ENCODE results near the gene TRAPPC14. TPM values are rescaled to one million over a fixed set of nuclear protein-coding genes. Genes with fewer than 3 reads are reported as not detected.

The TRAPPC14 gene
- total and polyA plus RNA-seq, 2 of the 8 experiments (the other 6 are each of a cell fraction or from before 2014, with no cell fraction given) = 11.9 to 22.1 TPM

DNA sequence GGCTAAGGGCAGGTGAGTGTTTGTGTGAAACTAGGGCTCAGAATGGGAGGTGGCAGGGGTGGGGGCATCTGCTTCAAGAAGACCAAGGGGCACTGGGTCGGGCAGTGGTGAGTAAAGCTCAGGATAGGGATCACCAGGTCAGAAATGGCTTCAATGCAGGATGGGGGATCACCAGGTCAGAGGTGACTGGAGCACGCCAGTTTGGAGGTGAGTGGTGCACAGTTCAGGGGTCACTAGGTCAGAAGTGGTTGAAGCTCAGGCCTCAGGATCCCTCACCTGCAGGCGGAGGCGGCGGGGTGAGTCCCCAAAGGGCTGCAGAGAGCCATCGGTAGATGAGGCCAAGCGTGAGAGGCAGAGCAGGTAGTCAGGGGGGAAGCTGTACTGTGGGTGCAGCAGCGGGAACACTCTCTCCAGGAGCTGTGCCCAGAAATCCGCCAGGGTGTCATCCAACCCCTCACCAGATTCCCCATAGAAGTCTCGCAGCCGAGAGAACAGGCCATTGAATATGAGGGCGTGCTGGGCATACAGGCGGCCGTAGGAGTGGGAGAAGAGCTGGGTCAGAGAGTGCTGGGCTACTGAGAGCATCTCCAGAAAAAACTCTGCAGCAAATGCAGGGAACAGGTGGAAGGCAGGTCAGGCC lies 16.9 kb upstream of the TRAPPC14 start:
- H4K8ac ChIP-seq (ENCODE audit: extremely low read depth, insufficient read depth, low read length) = peak overlapping the region; percentile 58; the same call in 1 of the 2 replicates
- H3K9ac ChIP-seq (replicated peaks in 1 of 4; ENCODE audit: extremely low read depth in 1 of 4, low read depth in 3 of 4, low read length in 3 of 4) = no peak overlapping the region; a peak in 1 of 7 replicates
- H3K14ac ChIP-seq (ENCODE audit: insufficient read length) = no peak overlapping the region
- H4K20me1 ChIP-seq (replicated peaks in 1 of 2; ENCODE audit: control insufficient read depth in 1 of 2, insufficient read depth in 2 of 2, low read length in 2 of 2) = peaks cover 0 to 18% of the 10 kb centered on the region in 2 experiments
- peaks cover 13% of the 10 kb centered on the region for H3K23me2 ChIP-seq (ENCODE audit: low read depth, low read length)
- H3K79me2 ChIP-seq (ENCODE audit: control insufficient read depth in 1 of 2, insufficient read depth in 2 of 2, low read length in 2 of 2) = peaks cover 0 to 7% of the 10 kb centered on the region in 2 experiments; a peak in 2 of 4 replicates
- ChIA-PET CTCF (ENCODE audit: partially characterized antibody) (interaction anchor here (0.6 to 1.8 kb wide), 5 partner anchors 10 to 45 kb away, joined by 3 to 5 read pairs (median 4); no protein-coding TSS in a partner anchor), POLR2A (ENCODE audit: partially characterized antibody) (interaction anchor here (0.6 to 4.9 kb wide), 7 partner anchors 9 to 74 kb away, joined by 3 to 39 read pairs (median 3); partner anchors contain the start of genes AP4M1, GAL3ST4, LAMTOR4 and MCM7)
- H2BK20ac ChIP-seq (ENCODE audit: low read length) = no peak overlapping the region
- H2BK15ac ChIP-seq (ENCODE audit: low read length) = no peak overlapping the region
- H3K36me3 ChIP-seq (ENCODE audit: control insufficient read depth in 2 of 4, insufficient read depth in 4 of 4, low read length in 3 of 4) = peaks cover 0 to 8% (median 1%) of the 10 kb centered on the region in 4 experiments; a peak in 3 of 8 replicates
- H3K4me2 ChIP-seq (ENCODE audit: insufficient read depth in 1 of 2, low read depth in 2 of 2, low read length in 2 of 2) = peak overlapping the region in 1 of 2 experiments; percentile 84; a peak in 1 of 4 replicates
- H3K23ac ChIP-seq (ENCODE audit: insufficient read length) = no peak overlapping the region
- DNase-seq (ENCODE audit: low read depth in 1 of 2, low spot score in 2 of 2) (no peak), FAIRE-seq (no peak)
- no peak overlapping the region for H2BK5ac ChIP-seq (ENCODE audit: low read depth, low read length)
- H3K27ac ChIP-seq (ENCODE audit: low read depth, low read length) = no peak overlapping the region
- no peak overlapping the region for H2BK120ac ChIP-seq (replicated peaks; ENCODE audit: low read depth, low read length)
- H3K4me1 ChIP-seq (replicated peaks in 1 of 4; ENCODE audit: control insufficient read depth in 3 of 4, insufficient read depth in 4 of 4, low read length in 3 of 4) = peaks cover 2 to 16% (median 11%) of the 10 kb centered on the region in 4 experiments
- no peaks in the 10 kb centered on the region; the same call in 1 of the 2 replicates for H3K79me1 ChIP-seq (ENCODE audit: low read depth, low read length)
- H4K91ac ChIP-seq (replicated peaks; ENCODE audit: insufficient read length, low read length) = no peak overlapping the region
- H3K4me3 ChIP-seq (ENCODE audit: extremely low read depth in 1 of 4, insufficient read depth in 2 of 4, low read depth in 3 of 4, low read length in 4 of 4) = no peak overlapping the region
- H3K18ac ChIP-seq (ENCODE audit: extremely low read depth, low read length) = no peak overlapping the region; the same call in 1 of the 2 replicates
- 94% methylated on average over 13 of the region's 14 CpGs; no CpG with 5 or more reads in 1 of the 2 experiments for WGBS, 2 experiments (ENCODE audit: extremely low coverage in 1 of 2, insufficient coverage in 1 of 2, insufficient read length in 1 of 2, insufficient replicate concordance in 2 of 2, low coverage in 1 of 2, low lambda C conversion rate in 2 of 2, missing lambda C conversion rate in 1 of 2)
- H4K5ac ChIP-seq (ENCODE audit: insufficient read length, low read depth, low read length) = no peak overlapping the region
- no peak overlapping the region for H3K56ac ChIP-seq (replicated peaks; ENCODE audit: insufficient read length, low read depth, low read length)
- peaks cover 0 to 13% (median 9%) of the 10 kb centered on the region in 4 experiments; a peak in 6 of 7 replicates for H3K27me3 ChIP-seq (replicated peaks in 1 of 4; ENCODE audit: control insufficient read depth in 3 of 4, extremely low read depth in 1 of 4, insufficient read depth in 3 of 4, low read length in 3 of 4)
- H2AFZ ChIP-seq (ENCODE audit: low read length) = no peak overlapping the region
- no peak overlapping the region for H2AK5ac ChIP-seq (ENCODE audit: low read depth, low read length)
- H3K4ac ChIP-seq (replicated peaks; ENCODE audit: insufficient read length, low read depth, low read length) = no peak overlapping the region
- H3K9me3 ChIP-seq (ENCODE audit: insufficient read depth in 2 of 2, low read depth in 1 of 2, low read length in 1 of 2) = peaks cover 0 to 5% of the 10 kb centered on the region in 2 experiments; a peak in 1 of 4 replicates
- no peak overlapping the region for H2BK12ac ChIP-seq (ENCODE audit: low read depth, low read length)
- no peak for TF ChIP-seq HDAC6 (IDR thresholded peaks at IDR 0.05; ENCODE audit: low read depth, low read length)
- TF ChIP-seq, protein P1, sequence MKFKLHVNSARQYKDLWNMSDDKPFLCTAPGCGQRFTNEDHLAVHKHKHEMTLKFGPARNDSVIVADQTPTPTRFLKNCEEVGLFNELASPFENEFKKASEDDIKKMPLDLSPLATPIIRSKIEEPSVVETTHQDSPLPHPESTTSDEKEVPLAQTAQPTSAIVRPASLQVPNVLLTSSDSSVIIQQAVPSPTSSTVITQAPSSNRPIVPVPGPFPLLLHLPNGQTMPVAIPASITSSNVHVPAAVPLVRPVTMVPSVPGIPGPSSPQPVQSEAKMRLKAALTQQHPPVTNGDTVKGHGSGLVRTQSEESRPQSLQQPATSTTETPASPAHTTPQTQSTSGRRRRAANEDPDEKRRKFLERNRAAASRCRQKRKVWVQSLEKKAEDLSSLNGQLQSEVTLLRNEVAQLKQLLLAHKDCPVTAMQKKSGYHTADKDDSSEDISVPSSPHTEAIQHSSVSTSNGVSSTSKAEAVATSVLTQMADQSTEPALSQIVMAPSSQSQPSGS (IDR thresholded peaks at IDR 0.05; ENCODE audit: low read length) = no peak
- no peak for TF ChIP-seq GTF2F1 (IDR thresholded peaks at IDR 0.05; ENCODE audit: borderline replicate concordance, low read depth, low read length)
- TF ChIP-seq CEBPB (IDR thresholded peaks at IDR 0.05; ENCODE audit: low read depth, low read length) = no peak
- TF ChIP-seq JUN (IDR thresholded peaks at IDR 0.05; ENCODE audit: low read depth, low read length) = no peak
- TF ChIP-seq SP1 (IDR thresholded peaks at IDR 0.05; ENCODE audit: low read depth, low read length) = no peak
- TF ChIP-seq, protein P2, sequence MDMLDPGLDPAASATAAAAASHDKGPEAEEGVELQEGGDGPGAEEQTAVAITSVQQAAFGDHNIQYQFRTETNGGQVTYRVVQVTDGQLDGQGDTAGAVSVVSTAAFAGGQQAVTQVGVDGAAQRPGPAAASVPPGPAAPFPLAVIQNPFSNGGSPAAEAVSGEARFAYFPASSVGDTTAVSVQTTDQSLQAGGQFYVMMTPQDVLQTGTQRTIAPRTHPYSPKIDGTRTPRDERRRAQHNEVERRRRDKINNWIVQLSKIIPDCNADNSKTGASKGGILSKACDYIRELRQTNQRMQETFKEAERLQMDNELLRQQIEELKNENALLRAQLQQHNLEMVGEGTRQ (IDR thresholded peaks at IDR 0.05; ENCODE audit: low read length) = no peak
- no peak for TF ChIP-seq EGR1 (IDR thresholded peaks at IDR 0.05; ENCODE audit: borderline replicate concordance, low read depth, low read length)
- no peak for TF ChIP-seq RXRA (IDR thresholded peaks at IDR 0.05; ENCODE audit: insufficient read depth, low read depth, low read length)

Measured in H1 (cell line).